GM18870 (cell line): Measurements from ENCODE around the gene EFEMP2.
"Not testable (repeated sequence)": the region's sequence is repeated elsewhere in the genome, so short reads cannot be mapped to it uniquely, and the experiment has no call there.

Source experiments
- ATAC-seq: cut with Tn5 transposase; IDR thresholded peaks from one replicate; pipeline ENCODE4 v1.9.1; 2021; ENCODE audit warnings: moderate library complexity; ENCODE audit not compliant: unreplicated experiment

EFEMP2 gene

DNA sequence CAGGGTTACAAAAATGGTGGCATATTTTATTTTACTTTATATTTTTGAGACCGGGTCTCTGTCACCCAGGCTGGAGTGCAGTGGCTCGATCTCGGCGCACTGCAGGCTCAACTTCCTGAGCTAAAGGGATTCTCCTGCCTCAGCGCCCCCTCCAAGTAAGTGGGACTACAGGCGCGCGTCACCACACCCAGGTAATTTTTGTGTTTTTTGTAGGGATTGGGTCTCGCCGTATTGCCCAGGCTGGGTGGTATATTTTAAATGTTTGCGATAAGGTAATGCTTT, 28.2 kb upstream of the EFEMP2 start:
- no peak for ATAC-seq

DNA sequence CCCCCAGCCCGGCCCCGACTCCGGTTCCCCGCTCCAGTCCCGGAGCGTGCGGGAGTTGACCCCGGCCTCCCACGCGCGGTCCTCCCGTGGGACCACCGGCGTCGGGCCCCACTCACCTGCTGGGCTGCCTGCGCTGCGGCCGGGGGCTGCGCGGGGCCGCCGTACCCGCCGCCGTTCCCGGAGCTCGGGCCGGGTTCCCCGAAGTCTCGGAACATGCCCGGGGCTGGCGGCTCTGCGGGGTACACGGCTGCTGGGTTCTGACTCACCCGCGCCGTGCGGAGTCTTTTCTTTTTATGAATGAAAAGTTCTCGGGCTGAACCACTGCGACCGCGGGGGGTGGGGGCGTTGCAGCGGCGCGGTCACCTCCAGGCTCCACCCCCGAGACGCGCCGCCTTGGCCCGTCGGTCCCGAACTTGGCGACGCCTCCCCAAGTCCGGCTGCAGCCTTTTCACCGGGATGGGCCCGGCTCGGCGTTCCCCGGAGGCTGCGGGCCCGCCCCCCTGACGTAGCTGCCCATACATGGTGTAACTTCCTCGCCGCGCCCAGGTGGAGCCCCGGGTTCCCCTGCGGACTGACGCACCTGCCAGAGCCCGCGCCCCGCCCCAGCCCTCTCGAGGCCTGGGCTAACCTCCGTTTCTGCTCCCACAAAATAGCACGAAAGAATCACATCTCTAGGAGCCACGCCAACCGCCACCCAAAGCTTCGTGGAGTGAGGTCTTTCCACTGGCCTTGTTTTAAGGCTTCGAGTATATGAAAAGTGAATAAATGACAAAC, 27.7 kb upstream of the EFEMP2 start, which contains the start of gene FOSL1:
TSS of gene FOSL1 (minus strand) at position 264 of the 774 bp plus-strand sequence. CDS start at position 215, 49 bp downstream.
- ATAC-seq: no peak

DNA sequence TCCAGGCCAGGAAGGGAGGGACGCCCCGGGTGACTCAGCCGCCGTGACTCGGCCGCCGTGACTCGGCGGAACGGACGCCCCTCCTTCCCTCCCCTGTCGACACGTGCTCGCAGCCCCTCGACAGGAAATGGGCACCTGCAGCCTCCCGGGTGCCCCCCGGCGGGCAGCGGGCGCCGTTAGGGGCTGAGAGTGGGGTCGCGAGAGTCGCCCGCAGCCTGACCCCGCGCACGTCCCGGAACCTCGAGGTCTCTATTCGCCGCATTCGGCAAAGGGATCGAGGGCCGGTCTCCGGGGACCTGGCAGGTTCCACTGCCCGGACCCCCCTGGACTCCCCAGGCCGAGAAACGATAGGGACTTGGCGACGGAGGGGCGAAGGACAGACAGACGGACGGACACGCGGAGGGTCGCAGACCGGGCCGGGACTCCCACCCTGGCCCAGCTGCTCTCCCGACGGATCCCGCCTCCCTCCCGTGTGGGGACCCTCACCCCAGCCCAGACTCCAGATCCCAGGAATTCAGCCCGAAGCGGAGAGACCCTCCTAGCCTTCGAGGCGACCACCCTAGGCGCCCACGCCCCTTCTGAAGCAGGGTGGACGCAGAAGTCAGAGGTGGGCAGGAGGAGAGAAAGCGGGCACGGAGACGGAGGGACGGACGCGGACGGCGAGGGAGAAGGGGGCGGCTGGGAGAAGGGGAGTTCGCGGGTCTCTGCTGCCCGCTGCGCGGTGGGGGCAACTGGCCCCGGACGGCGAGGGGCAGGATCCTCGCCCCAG, 26.9 kb upstream of the EFEMP2 start:
- no peak for ATAC-seq

DNA sequence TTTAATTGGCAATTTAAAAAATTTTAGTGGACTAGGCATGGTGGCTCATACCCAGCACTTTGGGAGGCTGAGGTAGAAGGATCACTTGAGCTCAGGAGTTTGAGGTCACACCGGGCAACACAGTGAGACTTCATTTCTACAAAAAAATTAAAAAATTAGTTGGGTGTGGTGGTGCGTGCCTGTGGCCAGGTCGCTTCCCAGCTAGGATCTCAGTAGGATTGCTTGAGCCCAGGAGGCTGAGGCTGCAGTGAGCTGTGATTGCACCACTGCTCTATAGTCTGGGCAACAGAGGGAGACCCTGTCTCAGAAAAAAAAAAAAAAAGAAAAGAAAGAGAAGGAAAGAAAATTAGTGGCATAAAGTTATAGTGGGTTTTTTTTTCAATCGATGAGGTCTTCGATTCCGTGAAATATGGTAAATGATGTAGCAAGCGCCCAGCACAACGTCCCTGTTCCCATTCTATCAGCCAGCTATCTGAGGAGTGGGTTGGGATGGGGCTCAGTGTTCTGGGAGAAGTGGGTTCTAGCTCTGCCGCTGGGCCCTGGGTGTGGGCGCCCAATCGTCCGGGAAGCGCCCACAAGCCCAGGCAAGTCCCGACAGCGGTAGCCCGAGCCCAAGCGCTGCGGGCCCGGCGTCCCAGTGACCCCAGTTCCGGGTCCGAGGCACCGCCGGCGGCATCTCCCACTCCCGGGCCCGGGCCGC, 26.2 kb upstream of the EFEMP2 start:
- no peak for ATAC-seq

DNA sequence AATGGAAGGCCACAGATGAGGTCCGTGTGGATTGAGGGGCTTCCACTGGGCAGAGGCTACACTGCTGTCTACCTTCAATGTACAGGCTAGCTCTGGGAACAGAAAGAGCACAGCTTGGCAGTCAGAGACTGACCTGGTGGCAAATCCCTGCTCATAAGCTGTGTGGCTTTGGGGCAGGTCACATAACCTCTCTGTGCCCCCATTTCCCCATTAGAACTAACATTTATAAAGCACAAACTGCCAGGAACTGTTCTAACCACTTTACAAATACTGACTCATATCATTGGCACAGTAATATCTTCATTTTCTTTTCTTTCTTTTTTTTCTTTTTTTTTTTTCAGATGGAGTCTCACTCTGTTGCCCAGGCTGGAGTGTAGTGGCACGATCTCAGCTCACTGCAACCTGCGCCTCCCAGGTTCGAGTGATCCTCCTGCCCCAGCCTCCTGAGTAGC, 24.4 kb upstream of the EFEMP2 start:
- no peak for ATAC-seq

DNA sequence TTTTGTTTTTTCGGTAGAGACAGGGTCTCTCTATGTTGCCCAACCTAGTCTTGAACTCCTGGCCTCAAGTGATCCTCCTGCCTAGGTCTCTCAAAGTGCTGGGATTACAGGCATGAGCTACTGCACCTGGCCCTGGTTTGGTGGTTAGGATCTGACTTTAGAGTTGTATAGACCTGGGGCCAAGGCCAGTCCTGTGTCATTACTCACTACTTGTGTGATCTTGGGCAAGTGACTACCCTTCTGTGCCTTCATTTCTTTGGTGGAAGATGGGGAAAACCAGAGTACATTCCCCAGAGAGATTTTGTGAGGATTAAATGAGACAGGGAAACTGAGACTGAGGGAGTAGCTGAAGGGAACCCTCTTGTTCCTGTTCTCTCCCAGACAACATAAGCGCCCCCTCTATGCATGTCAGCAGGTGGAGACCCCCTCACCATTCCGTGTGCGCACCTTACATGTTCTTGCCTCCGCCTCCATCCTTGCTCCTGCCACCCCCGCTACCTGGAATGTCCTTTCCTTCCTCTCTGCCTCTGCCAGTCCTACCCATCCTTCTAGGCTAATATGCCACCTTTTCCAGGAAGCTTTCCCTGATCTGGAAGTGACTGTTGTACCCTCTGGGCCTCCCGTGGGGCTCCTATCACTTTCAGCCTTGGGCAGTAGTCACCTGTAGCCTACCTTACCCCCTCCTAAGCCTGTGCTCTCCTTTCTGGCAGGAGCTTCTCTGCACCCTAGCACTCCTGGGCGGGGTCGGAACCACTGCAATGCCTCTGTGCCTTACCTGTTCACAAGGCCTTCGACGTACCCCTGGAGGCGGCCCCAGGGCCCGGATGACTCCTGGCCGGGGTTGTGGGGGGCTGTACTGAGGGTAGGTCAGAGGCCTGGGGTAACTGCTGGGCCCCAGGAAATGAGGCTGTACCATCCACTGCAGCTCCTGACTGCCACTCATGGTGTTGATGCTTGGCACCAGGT, 23.7 kb upstream of the EFEMP2 start:
- ATAC-seq: no peak

DNA sequence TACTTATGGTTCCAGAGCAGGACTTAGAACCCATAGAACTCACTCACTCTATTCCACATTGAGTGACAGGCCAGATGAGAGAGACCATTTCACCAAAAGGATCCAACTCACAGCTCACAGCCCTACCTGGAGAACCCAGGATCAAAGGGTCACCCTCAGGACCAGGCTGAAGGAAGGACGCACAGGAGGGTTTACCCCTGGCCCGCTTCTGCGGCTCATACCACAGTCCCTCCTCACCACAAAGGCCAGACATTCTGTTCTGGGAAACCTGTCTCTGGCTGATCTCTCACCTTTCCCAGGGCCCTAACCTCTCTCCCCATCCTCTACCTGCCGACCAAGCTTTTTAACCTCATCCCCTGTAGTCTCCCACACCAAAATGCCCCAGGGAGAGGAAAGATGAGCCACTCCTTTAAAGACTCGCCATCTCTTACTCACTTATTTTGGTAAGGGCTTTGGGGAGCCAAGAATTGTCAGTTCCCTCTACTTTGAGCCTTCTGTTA, 22.9 kb upstream of the EFEMP2 start:
- no peak for ATAC-seq

DNA sequence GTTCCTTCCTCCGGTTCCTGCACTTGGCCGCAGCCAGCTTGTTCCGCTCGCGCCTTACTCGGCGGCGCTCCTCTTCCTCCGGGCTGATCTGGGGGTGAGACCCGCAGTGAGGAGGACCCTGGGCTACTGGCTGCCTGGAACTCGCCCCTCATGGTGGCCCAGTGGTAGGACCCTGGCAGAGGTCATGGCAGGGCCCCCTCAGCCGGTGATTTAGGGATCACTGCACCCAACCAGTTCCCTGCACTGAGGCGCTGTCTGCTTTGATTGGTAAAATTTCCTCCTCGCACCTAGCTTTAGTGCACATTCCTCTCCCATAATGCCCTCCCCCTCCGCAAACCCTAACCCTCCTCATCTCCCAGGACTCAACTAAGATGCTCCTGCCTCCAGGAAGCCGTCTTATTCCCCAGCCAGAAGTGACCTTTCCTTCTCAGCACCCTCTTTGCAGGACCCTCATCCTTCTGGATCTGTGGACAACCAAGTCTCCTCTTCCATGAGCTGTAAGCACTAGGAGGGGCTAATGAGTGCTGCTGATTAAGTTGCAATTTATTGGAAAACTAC, 21.5 kb upstream of the EFEMP2 start:
- ATAC-seq: no peak

DNA sequence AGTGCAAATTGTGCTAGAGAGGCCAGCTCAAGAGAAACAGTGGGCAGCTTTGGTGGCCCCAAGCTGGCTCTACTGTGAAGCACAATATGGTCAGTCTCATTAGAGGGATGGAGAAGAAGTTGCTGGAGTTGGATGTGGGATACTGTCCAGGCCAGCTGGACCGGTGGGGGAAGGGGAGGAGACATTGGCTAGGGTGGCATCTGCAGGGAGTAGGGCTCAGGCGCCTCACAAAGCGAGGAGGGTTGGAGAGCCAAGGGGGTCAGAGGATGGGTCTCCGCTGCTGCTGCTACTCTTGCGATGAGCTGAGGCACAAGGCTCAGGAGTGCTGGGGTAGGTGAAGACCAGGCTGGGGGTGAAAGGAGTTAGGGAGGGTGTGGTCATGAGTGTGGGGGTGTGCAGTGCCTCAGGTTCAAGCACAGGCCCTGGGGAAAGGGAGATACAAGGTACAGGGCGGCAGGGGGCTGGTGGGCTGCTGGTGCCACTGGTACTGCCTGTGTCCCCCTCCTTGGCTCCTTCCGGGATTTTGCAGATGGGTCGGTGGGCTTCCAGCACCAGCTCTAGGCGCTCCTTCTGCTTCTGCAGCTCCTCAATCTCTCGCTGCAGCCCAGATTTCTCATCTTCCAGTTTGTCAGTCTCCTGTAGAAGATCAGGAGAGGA, 20.2 kb upstream of the EFEMP2 start:
- ATAC-seq: no peak

DNA sequence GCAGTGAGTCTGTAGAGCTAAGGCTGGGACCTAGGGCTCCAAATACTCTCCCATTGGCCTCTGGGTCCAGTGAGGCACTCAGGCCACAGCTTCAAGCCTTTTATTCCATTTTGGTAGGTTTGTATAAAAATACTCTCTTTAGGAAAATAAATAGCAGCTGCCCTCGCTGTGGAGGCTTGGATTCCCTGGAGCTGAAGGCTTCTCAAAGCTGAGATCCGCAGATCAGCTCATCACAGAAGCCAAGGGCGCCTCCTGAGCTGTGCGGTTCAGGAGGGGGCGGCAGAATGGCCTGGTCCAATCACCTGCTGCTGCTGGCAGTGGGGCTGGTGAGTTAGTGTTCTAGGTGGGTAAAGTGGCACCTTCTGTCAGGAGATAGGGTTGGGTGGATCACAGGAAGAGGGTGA, 19.5 kb upstream of the EFEMP2 start:
- not testable (repeated sequence) for ATAC-seq

DNA sequence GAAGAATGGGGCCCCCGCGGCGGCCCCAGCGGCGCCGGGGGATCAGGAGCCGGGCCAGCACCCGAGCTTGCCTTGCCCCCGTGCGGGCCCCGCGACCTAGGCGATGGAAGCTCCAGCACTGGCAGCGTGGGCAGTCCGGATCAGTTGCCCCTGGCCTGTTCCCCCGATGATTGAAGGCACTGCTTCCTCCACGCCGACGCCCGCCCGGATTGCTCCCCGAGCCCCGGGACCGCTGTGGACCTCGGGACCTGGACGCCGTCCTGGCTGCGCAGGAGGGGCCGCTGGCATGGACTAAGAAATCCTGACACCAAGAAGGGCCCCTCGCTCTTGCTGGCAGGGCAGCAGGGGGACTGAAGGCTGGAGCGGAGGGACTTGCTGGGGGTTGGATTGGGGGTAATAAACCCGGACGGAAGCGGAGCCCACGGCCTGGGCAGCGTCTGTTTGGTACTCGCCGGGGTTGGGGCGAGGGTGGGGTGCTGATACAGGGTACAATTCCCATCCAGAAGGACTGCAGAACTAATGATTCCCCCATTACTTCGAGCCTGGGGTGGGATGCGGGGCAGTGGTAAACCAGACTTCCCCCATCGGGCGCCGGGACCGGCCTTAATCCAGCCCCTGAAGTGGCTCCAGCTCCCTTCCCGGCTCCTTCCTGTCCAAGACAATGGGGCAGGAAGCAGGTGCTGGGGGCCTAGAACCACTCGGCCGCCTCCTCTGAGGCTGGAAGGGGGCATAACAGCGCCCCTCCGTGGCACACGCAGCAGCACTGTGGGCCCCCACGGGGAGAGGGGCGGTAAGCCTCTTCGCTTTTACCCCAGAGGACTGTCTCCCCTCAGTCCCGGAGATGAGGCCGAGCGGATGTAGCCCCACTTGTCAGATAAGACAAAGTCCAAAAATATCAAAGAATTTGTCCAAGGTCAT, 18.9 kb upstream of the EFEMP2 start:
- no peak for ATAC-seq

DNA sequence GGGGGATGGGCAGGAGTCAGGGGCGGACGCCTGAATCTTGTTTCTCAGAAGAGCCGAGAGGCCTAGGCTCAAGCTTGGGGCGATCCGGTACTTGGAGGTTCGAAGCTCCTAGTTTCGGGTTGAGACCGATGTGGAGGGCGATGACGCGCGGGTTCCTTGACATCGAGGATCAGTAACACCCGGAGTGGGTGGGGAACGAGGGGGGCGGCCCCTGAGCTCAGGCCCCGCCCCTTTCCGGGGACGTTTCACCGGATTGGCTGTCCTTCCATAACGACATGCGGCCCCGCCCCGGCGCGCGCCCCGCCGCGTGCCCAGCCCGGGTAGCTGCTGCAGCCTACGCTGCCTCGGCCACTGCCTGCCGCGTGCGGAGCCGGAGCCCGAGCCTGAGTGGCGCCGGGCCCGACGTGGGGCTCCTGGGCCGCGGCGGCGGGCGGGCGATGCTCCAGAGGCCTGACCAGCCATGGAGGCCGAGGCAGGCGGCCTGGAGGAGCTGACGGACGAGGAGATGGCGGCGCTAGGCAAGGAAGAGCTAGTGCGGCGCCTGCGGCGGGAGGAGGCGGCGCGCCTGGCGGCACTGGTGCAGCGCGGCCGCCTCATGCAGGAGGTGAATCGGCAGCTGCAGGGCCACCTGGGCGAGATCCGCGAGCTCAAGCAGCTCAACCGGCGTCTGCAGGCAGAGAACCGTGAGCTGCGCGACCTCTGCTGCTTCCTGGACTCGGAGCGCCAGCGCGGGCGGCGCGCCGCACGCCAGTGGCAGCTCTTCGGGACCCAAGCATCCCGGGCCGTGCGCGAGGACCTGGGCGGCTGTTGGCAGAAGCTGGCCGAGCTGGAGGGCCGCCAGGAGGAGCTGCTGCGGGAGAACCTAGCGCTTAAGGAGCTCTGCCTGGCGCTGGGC, 18.0 kb upstream of the EFEMP2 start, which contains the start of gene CCDC85B:
TSS of gene CCDC85B (plus strand) at position 350 of the 895 bp plus-strand sequence. CDS start at position 461, 111 bp downstream.
- ATAC-seq: peak; percentile 43

DNA sequence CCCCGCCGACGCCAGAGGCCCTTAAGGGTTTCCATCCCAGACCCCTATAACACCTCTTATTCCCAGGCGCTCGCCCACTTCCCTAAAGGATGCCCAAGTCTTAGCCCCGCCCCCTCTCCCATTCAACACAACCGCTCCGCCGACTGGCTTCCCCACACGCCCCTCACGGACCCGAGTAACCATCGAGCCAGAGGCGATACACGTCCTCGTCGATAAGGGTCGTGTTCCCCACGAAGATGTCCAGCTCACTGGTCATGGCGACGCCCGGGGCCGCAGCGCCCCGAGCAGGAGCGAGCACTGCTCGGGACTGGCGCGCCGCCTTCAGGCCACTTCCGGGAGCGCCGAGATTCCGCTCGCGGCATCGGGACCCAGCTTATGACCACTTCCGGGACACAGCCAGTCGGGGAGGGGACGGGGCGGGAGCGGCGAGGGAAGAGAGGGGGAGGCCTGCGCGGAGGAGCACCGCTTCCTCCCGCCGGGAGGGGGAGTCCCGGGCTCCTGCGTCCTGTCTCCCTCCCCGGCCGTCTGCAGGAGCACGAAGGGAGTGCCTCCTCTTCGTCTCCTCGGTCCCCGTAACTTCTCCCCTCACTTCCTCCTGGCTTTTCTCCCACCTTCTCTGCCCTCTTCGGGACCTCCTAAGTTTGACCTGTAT, 15.7 kb upstream of the EFEMP2 start, which contains the start of gene FIBP:
TSS of gene FIBP (minus strand) at position 309 of the 652 bp plus-strand sequence. CDS start at position 256, 53 bp downstream.
- ATAC-seq: no peak

DNA sequence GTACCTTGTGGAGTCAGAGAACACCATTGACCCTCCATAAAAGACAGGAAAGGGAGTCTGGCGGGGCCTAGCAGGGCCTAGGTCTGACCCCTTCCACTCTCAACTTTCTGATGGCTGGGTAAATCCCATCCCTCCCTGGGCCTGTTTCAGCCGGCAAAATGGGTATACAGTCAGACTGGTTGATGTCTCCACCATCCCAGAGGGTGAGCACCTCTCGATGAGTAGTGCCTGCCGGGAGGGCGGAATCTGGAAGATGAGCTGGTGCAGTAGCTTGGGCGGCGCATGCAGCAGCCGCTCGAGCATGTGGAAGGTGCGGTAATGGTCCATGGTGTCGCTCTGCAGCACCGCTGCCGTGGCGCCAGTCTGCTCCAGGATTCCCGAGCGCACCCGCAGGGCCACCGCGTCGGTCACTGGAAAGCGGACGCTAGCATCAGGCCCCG, 15.1 kb upstream of the EFEMP2 start:
- ATAC-seq: no peak

DNA sequence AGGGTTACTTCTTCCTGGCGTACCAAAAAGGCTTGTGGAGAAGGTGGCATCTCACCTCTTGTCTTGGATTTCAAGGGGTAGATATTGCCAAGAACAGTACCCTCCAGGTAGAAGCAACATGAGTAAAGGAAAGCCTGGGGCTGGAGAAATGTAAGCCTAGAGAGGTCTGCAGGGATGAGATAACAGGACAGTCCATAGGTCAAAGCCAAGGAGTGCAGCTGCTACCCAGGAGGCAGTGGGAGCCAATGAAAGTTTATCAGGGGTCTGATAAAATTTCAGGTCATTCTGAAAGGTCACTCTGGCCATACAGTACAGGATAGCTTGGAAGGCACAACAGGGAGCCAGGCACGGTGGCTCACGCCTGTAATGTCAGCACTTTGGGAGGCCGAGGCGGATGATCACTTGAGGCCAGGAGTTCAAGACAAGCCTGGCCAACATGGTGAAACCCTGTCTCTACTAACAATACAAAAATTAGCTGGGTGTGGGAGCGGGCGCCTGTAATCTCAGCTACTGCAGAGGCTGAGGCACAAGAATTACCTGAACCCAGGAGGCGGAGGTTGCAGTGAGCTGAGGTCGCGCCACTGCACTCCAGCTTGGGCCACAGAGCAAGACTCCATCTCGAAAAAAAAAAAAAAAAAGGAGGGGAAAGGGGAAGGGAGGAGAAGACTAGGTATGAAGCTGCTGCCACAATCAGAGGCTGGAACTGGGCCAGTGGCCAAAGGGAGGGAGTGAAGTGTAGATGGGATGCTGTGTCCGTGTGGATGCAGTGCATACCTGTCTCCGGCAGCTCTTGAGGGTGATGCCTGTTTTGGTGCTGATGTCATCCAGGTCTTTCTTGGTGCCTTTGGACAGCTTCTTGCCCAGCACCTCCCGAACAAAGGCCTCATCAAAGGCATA, 14.5 kb upstream of the EFEMP2 start:
- no peak for ATAC-seq
